GM19324 (cell line): ENCODE results near the gene AGAP9.
"Not testable (repeated sequence)": the region's sequence is repeated elsewhere in the genome, so short reads cannot be mapped to it uniquely, and the experiment has no call there.

Experiments used
- ATAC-seq: cut with Tn5 transposase; IDR thresholded peaks from one replicate; pipeline ENCODE4 v1.9.1; 2021; ENCODE audit warnings: mild to moderate bottlenecking, moderate library complexity; ENCODE audit not compliant: unreplicated experiment, low FRiP score

AGAP9 gene

GRCh38 chr10:47489630-47490029 lies 33.8 kb downstream of the AGAP9 start:
- not testable (repeated sequence) for ATAC-seq

DNA sequence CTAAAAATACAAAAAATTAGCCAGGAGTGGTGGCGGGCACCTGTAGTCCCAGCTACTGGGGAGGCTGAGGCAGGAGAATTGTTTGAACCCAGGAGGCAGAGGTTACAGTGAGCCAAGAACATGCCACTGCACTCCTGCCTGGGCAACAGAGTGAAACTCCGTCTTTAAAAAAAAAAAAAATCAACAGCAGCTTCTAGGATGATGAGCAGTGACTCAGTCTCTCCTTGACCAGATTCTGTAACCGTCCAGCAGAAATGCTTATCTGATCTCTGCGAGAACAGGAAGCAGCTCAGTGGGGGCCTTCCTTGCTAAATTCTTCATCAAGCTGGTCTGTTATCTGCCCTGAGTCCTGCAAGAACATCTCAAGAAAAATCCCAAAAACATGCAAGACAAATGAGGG lies 37.5 kb downstream of the AGAP9 start:
- ATAC-seq = not testable (repeated sequence)

DNA sequence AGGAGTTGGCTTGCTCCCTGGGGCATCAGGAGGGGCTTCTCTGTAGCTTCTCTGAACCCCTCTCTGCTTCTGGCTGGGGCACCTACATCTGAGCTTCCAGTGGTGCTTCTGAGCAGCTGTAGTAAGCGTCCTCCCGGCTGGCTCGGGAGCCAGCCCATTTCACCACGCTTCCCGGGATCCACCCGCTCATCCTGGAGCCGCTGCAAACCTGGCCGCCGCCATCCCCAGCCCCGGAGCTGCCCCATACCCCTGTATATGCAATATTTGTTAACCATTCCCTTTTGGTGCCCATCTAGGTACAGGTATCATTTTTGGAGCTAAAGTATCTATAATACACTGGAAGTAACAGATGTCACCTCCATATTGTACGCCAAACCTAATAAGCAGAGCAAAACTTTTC lies 38.7 kb downstream of the AGAP9 start:
- not testable (repeated sequence) for ATAC-seq

GRCh38 chr10:47483923-47484322 lies 39.5 kb downstream of the AGAP9 start, which contains the start of gene ANXA8:
ANXA8 (minus strand) TSS chr10:47484115; CDS start chr10:47483933, 182 bp downstream.
- not testable (repeated sequence) for ATAC-seq

- not testable (repeated sequence) for ATAC-seq
Observed at GRCh38 chr10:47482367-47482766, 41.1 kb downstream of the AGAP9 start.

DNA sequence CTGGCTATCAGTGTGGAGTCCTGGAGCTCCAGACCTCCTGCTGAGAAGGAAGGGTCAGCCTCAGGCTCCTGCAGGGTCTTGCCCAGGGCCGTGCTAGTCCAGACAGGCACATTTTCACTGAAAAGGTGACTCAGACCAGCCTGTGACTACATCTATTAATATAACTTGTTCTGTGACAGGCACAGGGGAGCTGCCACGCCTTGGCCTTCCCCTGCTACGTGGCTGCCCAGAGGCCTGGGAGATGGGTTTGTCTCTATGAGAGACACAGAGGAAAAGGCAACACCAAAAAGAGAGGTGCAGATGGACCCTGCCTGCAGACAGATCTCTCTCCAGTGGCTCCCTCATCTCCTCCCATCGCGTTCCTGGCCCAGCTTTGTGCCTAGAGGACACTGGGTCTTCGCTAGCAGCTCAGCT lies 41.7 kb downstream of the AGAP9 start:
- ATAC-seq = not testable (repeated sequence)

DNA sequence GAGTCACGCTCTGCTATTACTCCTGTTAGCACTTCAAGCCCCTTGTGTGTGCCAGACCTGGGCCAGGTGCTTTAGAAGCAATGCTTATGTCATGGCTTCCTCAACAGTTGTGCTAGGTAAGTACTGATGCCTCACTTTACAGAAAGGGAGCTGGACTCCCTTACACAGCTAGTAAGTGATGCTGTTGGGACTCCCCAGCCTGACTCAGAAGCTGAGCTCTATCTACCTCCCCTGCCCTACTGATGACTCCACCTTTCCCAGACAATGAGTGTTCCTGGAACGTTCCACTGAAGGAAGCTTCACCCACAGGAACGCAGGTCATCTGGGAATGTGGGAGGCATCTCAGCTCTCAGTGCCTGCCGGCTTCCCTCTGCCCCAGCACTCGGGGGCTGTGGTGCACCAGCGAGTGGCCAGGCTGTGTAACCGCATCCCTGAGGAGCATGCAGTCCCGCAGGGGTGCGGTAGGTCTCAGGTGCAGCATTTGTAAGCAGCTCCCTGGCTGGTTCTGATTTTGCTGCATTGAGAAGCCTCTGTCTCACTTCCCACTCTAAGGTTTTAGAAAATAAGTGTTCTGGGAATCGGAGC lies 42.2 kb downstream of the AGAP9 start:
- ATAC-seq = not testable (repeated sequence)

GRCh38 chr10:47480133-47480532 lies 43.3 kb downstream of the AGAP9 start:
- not testable (repeated sequence) for ATAC-seq

DNA sequence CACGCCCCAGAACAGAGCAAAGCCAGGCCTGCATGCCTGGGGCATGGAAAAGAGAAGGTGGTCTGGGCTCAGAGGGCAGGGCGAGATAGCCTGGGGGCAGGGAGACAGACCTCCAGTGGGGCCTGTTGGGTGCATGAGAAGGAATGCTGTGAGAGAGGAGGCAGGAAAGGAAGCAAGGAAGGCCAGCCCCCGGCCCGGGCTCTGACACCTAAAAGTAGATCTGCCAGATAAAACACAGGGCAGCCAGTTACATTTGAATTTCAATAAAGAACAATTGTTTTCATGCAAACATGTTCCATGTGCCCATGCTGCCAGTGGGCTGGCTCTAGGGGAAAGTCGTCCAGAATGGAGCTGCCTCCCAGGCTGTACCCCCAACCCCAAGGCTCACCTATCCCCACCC lies 45.3 kb downstream of the AGAP9 start:
- not testable (repeated sequence) for ATAC-seq

- not testable (repeated sequence) for ATAC-seq
Observed at GRCh38 chr10:47477078-47477477, 46.4 kb downstream of the AGAP9 start.

DNA sequence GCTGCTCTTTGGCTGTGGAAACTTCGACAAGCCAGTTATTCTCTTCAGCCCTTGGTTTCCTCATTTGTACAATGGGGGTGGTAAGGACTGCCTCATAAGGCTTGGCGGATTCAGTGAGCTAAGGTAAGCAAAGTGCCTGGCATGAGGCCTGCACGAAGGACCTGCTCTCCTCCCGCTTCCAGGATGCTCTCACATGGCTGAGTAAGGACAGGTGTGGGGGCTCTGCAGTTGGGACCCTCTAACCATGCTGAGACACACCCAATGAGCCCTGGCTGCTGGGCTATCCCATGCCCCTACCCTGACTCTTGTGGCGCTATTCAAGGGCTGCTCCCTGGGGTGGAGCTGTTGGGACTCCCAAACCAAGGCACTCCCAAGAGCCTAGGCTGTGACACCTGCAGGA lies 48.3 kb downstream of the AGAP9 start:
- not testable (repeated sequence) for ATAC-seq

DNA sequence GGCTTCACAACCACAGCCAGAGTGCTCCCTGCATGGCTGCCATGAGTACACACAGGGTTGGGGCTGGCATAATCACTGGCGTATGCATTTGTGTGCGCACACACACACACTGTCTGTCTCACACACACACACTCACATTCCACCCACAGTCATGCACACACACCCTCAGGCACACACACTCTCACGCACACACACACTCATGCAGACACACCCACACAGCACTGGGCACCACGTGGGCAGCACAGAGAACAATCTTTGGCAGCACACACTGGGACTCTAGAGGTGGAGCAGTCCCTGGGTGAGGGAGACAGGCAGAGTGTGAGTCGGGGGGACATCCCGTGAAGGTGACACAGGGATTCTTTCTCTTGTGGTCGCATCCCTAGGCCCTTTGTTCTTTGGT lies 49.9 kb downstream of the AGAP9 start:
- not testable (repeated sequence) for ATAC-seq

DNA sequence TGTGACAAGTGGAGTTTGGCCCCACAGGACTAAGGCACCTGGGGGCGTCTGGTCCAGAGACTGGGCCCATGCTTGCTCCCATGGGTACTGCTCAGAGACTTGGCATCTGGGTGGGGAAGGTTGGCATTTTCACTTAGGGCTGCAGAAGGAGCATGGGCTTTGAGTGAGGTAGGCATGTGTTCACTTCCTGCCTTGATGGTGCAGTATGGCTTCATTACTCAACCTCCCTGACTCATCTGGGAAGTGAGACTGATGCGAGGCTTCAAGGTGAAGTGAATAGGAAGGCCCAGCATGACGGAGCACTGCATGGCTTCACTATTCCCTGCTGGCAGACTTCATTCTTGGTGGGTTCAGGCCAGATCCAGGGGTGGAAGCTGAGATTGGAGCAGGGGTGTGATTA lies 50.8 kb downstream of the AGAP9 start:
- ATAC-seq = not testable (repeated sequence)

- ATAC-seq = not testable (repeated sequence)
Observed at GRCh38 chr10:47472072-47472471, 51.4 kb downstream of the AGAP9 start.

- ATAC-seq = not testable (repeated sequence)
Observed at GRCh38 chr10:47468731-47469528, 54.5 kb downstream of the AGAP9 start.

GRCh38 chr10:47467957-47468356 lies 55.5 kb downstream of the AGAP9 start:
- not testable (repeated sequence) for ATAC-seq

DNA sequence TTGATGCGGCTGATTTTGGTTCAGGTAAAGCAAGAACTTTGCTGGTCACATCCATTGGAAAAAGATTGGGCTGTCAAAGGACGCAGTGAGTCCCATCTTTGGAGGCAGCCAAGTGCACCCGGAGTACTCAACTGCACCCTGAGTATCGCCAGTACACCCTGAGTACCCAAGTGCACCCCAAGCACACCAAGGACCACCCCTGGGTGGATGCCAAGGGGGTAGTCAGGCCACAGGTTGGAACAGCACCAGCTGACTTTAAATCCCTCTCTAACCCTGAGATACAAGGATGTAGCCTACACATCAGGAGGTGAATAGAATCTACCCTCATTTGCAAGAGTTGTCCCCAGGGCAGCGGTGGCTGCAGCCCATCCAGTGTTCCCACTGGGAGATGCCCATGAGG lies 56.0 kb downstream of the AGAP9 start:
- ATAC-seq = not testable (repeated sequence)

GRCh38 chr10:47465216-47465917 lies 58.1 kb downstream of the AGAP9 start:
- ATAC-seq = not testable (repeated sequence)

GRCh38 chr10:47462577-47463358 lies 60.7 kb downstream of the AGAP9 start:
- ATAC-seq = not testable (repeated sequence)

- ATAC-seq = not testable (repeated sequence)
Observed at GRCh38 chr10:47461261-47461687, 62.2 kb downstream of the AGAP9 start.
